Measurements from ENCODE around the gene FGF2. TPM values are rescaled to one million over a fixed set of nuclear protein-coding genes. Genes with fewer than 3 reads are reported as not detected.

Gene FGF2
- total RNA-seq, 4 donors from 2014 or later = 27.0 to 46.4 (median 32.1) TPM

- Histone ChIP-seq H3K4me3 (no peak overlapping the region), H3K4me1 (peaks cover 0 to 32% (median 15%) of the 10 kb centered on the region in 4 donors)
- WGBS = 41% methylated on average over 1 of the region's 1 CpG
Observed at GRCh38 chr4:122895336-122895995, 68.8 kb downstream of the FGF2 start.

GRCh38 chr4:122896270-122896669 lies 69.6 kb downstream of the FGF2 start:
- Histone ChIP-seq H3K4me1 (peaks cover 0 to 31% (median 15%) of the 10 kb centered on the region in 4 donors), H3K4me3 (no peak overlapping the region), H3K36me3 (peaks cover 0 to 22% (median 12%) of the 10 kb centered on the region in 4 donors), H3K27ac (replicated peaks in 1 of 4) (no peak overlapping the region), H3K27me3 (no peaks in the 10 kb centered on the region), H3K9me3 (no peaks in the 10 kb centered on the region)
- intact Hi-C loops (cut with DNase I) = no loop called here
- 70% methylated on average over 1 of the region's 1 CpG for WGBS
- no peak for DNase-seq (ENCODE audit: extremely low spot score)
- TF ChIP-seq POLR2A (IDR thresholded peaks at IDR 0.05; ENCODE audit: low read depth) = no peak
- no peak for TF ChIP-seq EP300 (IDR thresholded peaks at IDR 0.05)
- no peak for TF ChIP-seq CTCF (IDR thresholded peaks at IDR 0.05)
- no peak for TF ChIP-seq POLR2AphosphoS5 (IDR thresholded peaks at IDR 0.05)

More at GRCh38 chr4:122895336-122895995, 68.8 kb downstream of the FGF2 start:
- Histone ChIP-seq H3K36me3 (peaks cover 0 to 22% (median 12%) of the 10 kb centered on the region in 4 donors), H3K9me3 (no peaks in the 10 kb centered on the region), H3K27me3 (no peaks in the 10 kb centered on the region), H3K27ac (replicated peaks in 1 of 4) (no peak overlapping the region)
- DNase-seq (ENCODE audit: extremely low spot score) = no peak
- TF ChIP-seq EP300 (IDR thresholded peaks at IDR 0.05) (no peak), CTCF (IDR thresholded peaks at IDR 0.05) (no peak), POLR2AphosphoS5 (IDR thresholded peaks at IDR 0.05) (no peak), POLR2A (IDR thresholded peaks at IDR 0.05; ENCODE audit: low read depth) (no peak)
- intact Hi-C loops (cut with DNase I) = no loop called here

GRCh38 chr4:122898370-122899150 lies 71.9 kb downstream of the FGF2 start:
- no peak for DNase-seq (ENCODE audit: extremely low spot score)
- no peak for TF ChIP-seq POLR2A (IDR thresholded peaks at IDR 0.05; ENCODE audit: low read depth)
- TF ChIP-seq POLR2AphosphoS5 (IDR thresholded peaks at IDR 0.05) = peak in 1 of 2 donors; percentile 23
- Histone ChIP-seq H3K9me3 (no peaks in the 10 kb centered on the region), H3K27me3 (no peaks in the 10 kb centered on the region), H3K4me1 (peaks cover 0 to 31% (median 15%) of the 10 kb centered on the region in 4 donors), H3K27ac (replicated peaks in 1 of 4) (peak overlapping the region in 1 of 4 donors; percentile 13), H3K4me3 (no peak overlapping the region), H3K36me3 (peaks cover 0 to 6% (median 0%) of the 10 kb centered on the region in 4 donors)
- WGBS = 77% methylated on average over 2 of the region's 2 CpGs
- intact Hi-C loops (cut with DNase I) = no loop called here

- no peak overlapping the region for H3K27ac ChIP-seq (replicated peaks in 1 of 4)
- no peak for DNase-seq (ENCODE audit: extremely low spot score)
- no peaks in the 10 kb centered on the region for H3K27me3 ChIP-seq
- no peaks in the 10 kb centered on the region for H3K9me3 ChIP-seq
- 90% methylated on average over 6 of the region's 7 CpGs for WGBS
- H3K36me3 ChIP-seq = no peaks in the 10 kb centered on the region
- H3K4me3 ChIP-seq = no peak overlapping the region
- peaks cover 0 to 31% (median 15%) of the 10 kb centered on the region in 4 donors for H3K4me1 ChIP-seq
- TF ChIP-seq EP300 (IDR thresholded peaks at IDR 0.05) = no peak
- TF ChIP-seq CTCF (IDR thresholded peaks at IDR 0.05) = no peak
- TF ChIP-seq POLR2A (IDR thresholded peaks at IDR 0.05; ENCODE audit: low read depth) = no peak
- TF ChIP-seq POLR2AphosphoS5 (IDR thresholded peaks at IDR 0.05) = no peak
- intact Hi-C loops (cut with DNase I) = no loop called here
Observed at GRCh38 chr4:122899682-122900081, 73.1 kb downstream of the FGF2 start.

GRCh38 chr4:122900314-122900713 lies 73.7 kb downstream of the FGF2 start:
- H3K4me1 ChIP-seq = peaks cover 0 to 30% (median 15%) of the 10 kb centered on the region in 4 donors
- no peak for TF ChIP-seq CTCF (IDR thresholded peaks at IDR 0.05)
- TF ChIP-seq POLR2AphosphoS5 (IDR thresholded peaks at IDR 0.05) = no peak
- no peak for TF ChIP-seq EP300 (IDR thresholded peaks at IDR 0.05)
- TF ChIP-seq POLR2A (IDR thresholded peaks at IDR 0.05; ENCODE audit: low read depth) = no peak
- H3K4me3 ChIP-seq = no peak overlapping the region
- H3K27me3 ChIP-seq = no peaks in the 10 kb centered on the region
- no peak for DNase-seq (ENCODE audit: extremely low spot score)
- no peaks in the 10 kb centered on the region for H3K36me3 ChIP-seq
- H3K27ac ChIP-seq (replicated peaks in 1 of 4) = no peak overlapping the region
- no peaks in the 10 kb centered on the region for H3K9me3 ChIP-seq
- 71% methylated on average over 3 of the region's 3 CpGs for WGBS
- intact Hi-C loops (cut with DNase I) = no loop called here
